Pancreas (tissue), 10 donors: ENCODE results near the gene PTOV1. TPM values are rescaled to one million over a fixed set of nuclear protein-coding genes. Genes with fewer than 3 reads are reported as not detected.

Experiments used
- ATAC-seq, 4 donors: fragments of 200-7000 bp; cut with Tn5 transposase; one replicate each; pipeline versions ENCODE4 v1.8.0 to v1.9.1; 2020; ENCODE audit warnings: mild to moderate bottlenecking in 4 of 4, moderate library complexity in 4 of 4
- DNase-seq, 6 donors: peaks; one replicate each; pipeline ENCODE4 v3.0.0-alpha.2; 2020
- FAIRE-seq: peaks from 2 replicates; lab custom pipeline; 2012; peaks lifted over from hg19 to GRCh38; lab: Jason Lieb, UNC
- H3K27ac ChIP-seq, 4 donors: fragments of 200-600 bp; sonication (generic); 1 replicate in 3 of 4; 2 replicates in 1 of 4; pipeline versions ENCODE4 v1.5.0 to v1.8.0; 2020
- H3K27me3 ChIP-seq, 4 donors: fragments of 200-600 bp; one replicate each; pipeline ENCODE4 v1.8.0; 2021
- H3K36me3 ChIP-seq, 3 donors: fragments of 200-600 bp; sonication (generic) in 1 of 3; one replicate each; pipeline versions ENCODE4 v1.5.0 to v1.8.0; 2020 to 2021
- H3K4me1 ChIP-seq, 3 donors: fragments of 200-600 bp; one replicate each; pipeline ENCODE4 v1.8.0; 2021
- H3K4me3 ChIP-seq, 4 donors: fragments of 200-600 bp; sonication (generic) in 2 of 4; one replicate each; pipeline versions ENCODE4 v1.5.0 to v1.8.0; 2020 to 2021
- H3K9me3 ChIP-seq, 4 donors: fragments of 200-600 bp; one replicate each; pipeline ENCODE4 v1.8.0; 2021
- WGBS, 2 donors: extraction: QIAGEN DNeasy Blood & Tissue Kit; methylation state at CpG; one replicate each; pipeline ENCODE4 v1.1.7; 2013; 5-methylcytosine and 5-hydroxymethylcytosine counted together
- intact Hi-C, 3 donors: fragments of 100-400 bp; cut with DNase I; formaldehyde crosslinking; loops; one replicate each; pipeline versions ENCODE4 v1.11.1 to v1.14.2; 2022
- polyA plus RNA-seq, 2 donors: library from polyadenylated mRNA; stranded (reverse); fragments of 200-250 nt; gene quantifications; one replicate each; pipeline ENCODE4 v1.2.3, GENCODE V29; 2013
- total RNA-seq, 6 donors: library from RNA; stranded (reverse); fragmentation: NEBNext Ultra II Directional in 4 of 6; extraction: Animal tissue kit (Norgen Biotek cat#: 25700) in 4 of 6; gene quantifications; one replicate each; pipeline versions ENCODE4 v1.2.1 to v1.2.4, GENCODE V29; 2021 to 2023
- TF ChIP-seq, protein P1 (sequence below), 4 donors: fragments of 200-600 bp; sonication (generic) in 3 of 4; IDR thresholded peaks; one replicate each; pipeline versions ENCODE4 v1.5.0 to v1.8.0; 2021; ENCODE audit warnings: antibody characterized with exemption in 4 of 4
- donor health status: healthy with polysubstance abuse.
- donor health status: DM: no; HTN: no; CAD: no; lungs with moderate emphysema.
- donor health status: DM: no; HTN: no; CAD: no.
- donor health status: control.
- donor health status: control.
- donor health status: Bipolar disorder and iron deficiency.
- donor health status: DM: yes; HTN: yes; CAD: no.
- donor health status: DM: no; HTN: no; CAD: no.
- donor health status: DM: no; HTN: no; CAD: no.
- donor health status: DM: yes; HTN: yes; CAD: no.

PTOV1 gene
- total and polyA plus RNA-seq, 8 donors = 48.8 to 191 (median 76.0) TPM

DNA sequence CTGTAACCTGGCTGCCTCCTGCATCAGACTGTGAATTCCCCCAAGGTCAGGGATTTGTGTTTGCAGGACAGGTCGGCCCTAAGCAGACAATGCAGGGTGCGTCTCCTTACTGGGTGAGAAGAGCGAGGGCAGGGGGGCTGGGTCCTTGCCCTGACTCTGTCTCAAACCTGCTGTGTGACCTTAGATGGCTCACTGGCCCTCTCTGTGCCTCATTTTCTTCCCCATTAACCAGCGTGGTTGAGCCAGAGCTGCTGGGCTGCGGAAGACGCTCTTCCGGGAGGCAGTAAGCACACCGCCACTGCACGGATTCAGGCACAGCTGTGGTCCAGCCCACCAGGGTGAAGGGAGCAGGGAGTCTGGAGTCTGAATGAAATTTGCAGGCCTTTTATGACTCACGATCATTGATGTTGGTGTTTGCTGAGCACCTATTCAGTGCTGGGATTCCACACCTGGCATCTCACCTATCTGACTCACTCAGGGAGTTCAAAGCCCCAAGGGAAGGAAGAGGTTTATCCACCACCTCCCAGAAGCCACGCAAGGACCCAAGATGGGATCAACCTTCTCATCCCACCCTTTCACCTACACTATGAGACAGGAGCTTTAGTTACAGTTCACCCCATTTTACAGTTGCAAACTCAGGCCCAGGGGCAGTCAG is 23.7 kb downstream of the PTOV1 start:
- Histone ChIP-seq H3K36me3 (no peaks in the 10 kb centered on the region), H3K4me1 (peaks cover 7 to 18% (median 13%) of the 10 kb centered on the region in 3 donors), H3K27me3 (no peaks in the 10 kb centered on the region), H3K9me3 (no peaks in the 10 kb centered on the region), H3K27ac (no peak overlapping the region), H3K4me3 (no peak overlapping the region)
- 83 to 89% methylated on average over 11 of the region's 11 CpGs for WGBS, 2 donors
- intact Hi-C loops = no loop called here
- TF ChIP-seq, protein P1, sequence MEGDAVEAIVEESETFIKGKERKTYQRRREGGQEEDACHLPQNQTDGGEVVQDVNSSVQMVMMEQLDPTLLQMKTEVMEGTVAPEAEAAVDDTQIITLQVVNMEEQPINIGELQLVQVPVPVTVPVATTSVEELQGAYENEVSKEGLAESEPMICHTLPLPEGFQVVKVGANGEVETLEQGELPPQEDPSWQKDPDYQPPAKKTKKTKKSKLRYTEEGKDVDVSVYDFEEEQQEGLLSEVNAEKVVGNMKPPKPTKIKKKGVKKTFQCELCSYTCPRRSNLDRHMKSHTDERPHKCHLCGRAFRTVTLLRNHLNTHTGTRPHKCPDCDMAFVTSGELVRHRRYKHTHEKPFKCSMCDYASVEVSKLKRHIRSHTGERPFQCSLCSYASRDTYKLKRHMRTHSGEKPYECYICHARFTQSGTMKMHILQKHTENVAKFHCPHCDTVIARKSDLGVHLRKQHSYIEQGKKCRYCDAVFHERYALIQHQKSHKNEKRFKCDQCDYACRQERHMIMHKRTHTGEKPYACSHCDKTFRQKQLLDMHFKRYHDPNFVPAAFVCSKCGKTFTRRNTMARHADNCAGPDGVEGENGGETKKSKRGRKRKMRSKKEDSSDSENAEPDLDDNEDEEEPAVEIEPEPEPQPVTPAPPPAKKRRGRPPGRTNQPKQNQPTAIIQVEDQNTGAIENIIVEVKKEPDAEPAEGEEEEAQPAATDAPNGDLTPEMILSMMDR (IDR thresholded peaks at IDR 0.05) = no peak
- no peak for FAIRE-seq
- no peak for ATAC-seq
- DNase-seq = peak in 1 of 6 donors; percentile 32

DNA sequence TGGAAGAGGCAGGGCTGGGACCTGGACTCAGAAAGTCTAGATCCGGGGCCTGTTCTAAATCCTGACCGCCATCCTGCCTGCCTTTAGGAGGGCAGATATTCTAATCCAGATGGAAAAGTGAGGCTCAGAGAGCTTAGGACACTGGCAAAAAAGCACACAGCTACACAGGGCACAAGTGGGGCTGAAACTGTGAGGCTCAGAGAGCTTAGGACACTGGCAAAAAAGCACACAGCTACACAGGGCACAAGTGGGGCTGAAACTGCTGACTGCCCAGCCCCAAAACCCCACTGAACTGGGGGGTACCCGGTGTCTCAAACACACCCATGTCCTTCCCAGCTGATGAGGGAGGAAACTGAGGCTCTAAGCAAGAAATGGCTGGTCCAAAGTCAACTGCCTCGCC is 24.2 kb downstream of the PTOV1 start:
- intact Hi-C loops = no loop called here
- DNase-seq = peak in 2 of 6 donors; percentile 28 to 38
- H3K9me3 ChIP-seq = no peaks in the 10 kb centered on the region
- WGBS, 2 donors = 73 to 86% methylated on average over 4 of the region's 4 CpGs
- H3K4me1 ChIP-seq = peaks cover 5 to 16% (median 11%) of the 10 kb centered on the region in 3 donors
- TF ChIP-seq, protein P1 (IDR thresholded peaks at IDR 0.05) = no peak
- H3K27me3 ChIP-seq = no peaks in the 10 kb centered on the region
- H3K4me3 ChIP-seq = peak overlapping the region in 1 of 4 donors; percentile 62
- FAIRE-seq = no peak
- no peak overlapping the region for H3K27ac ChIP-seq
- ATAC-seq = no peak
- H3K36me3 ChIP-seq = peaks cover 0 to 3% (median 2%) of the 10 kb centered on the region in 3 donors

DNA sequence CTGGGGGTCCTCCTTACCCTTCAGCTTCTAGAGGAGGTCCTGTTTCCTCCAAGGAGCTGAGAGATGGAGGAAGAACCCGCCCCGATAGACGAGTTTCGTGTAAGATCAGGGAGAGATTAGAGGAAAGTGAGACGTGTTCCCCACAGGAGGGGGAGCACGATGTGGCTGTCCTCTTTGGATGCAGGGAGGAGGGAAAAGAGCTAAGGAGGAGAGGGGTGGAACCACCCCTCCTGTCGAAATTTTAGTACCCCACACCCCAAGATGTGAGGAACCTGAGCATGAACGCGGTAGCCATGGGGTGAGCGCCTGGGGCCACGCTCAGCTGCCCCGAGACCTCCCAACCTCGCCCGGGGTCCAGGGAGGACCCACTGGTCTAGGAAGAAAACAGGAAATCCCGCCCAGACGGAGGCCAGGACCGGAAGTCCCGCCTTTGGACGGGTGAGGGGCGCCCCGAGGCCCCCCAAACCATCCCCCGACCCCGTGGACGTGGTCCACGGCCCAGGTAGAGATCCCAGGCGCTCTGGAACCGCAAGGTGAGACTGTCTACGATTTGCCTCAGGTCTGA is 25.0 kb downstream of the PTOV1 start:
- no peak for FAIRE-seq
- intact Hi-C loops = no loop called here
- DNase-seq = peak in 4 of 6 donors; percentile 29 to 84 (median 76)
- TF ChIP-seq, protein P1 (IDR thresholded peaks at IDR 0.05) = no peak
- Histone ChIP-seq H3K27me3 (no peaks in the 10 kb centered on the region), H3K4me3 (peak overlapping the region; percentile 62 to 85 (median 76)), H3K36me3 (peaks cover 0 to 11% (median 10%) of the 10 kb centered on the region in 3 donors), H3K27ac (peak overlapping the region; percentile 90 to 98 (median 96)), H3K4me1 (peaks cover 0 to 11% (median 8%) of the 10 kb centered on the region in 3 donors), H3K9me3 (no peaks in the 10 kb centered on the region)
- peak in 3 of 4 donors; percentile 6 to 7 (median 7) for ATAC-seq
- 0 to 1% methylated on average over 28 of the region's 28 CpGs for WGBS, 2 donors

DNA sequence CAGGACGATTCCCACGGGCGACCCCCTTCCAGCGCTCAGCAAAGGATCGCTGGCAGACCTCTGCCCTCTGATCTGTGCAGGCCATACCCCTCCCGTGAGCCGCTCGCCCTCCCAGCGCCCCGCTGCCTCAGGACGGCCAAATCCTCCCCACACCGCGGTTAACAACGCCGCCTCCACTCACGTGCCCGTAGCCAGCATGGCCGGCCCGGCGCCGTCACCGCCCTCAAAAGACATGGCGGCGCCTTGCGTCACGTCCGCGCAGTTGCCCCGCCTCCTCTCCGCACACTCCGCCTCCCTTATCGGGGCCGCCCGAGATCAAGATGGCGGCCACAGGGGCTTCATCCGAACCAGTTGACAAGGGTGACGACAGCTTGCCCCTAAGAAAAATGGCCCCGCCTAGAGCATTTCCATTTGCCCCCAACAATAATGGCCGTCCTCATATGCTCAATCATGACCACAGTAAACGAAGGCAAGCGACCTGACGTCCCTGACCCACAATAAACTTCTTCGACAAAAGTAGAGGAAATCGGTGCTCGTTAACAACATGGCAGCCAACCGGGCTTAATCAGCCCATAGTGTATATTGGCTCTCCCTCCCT is 25.6 kb downstream of the PTOV1 start:
- Histone ChIP-seq H3K27ac (peak overlapping the region; percentile 90 to 98 (median 96)), H3K4me1 (peaks cover 0 to 11% (median 8%) of the 10 kb centered on the region in 3 donors), H3K36me3 (peaks cover 0 to 17% (median 15%) of the 10 kb centered on the region in 3 donors), H3K9me3 (no peaks in the 10 kb centered on the region), H3K4me3 (peak overlapping the region; percentile 62 to 85 (median 76)), H3K27me3 (no peaks in the 10 kb centered on the region)
- WGBS, 2 donors = 0% methylated on average over 46 of the region's 46 CpGs
- intact Hi-C loops = no loop called here
- peak; percentile 72 to 83 (median 78) for ATAC-seq
- DNase-seq = peak; percentile 97 to 99 (median 98)
- peak; percentile 92 for FAIRE-seq
- TF ChIP-seq, protein P1 (IDR thresholded peaks at IDR 0.05) = no peak
